DMS 273 (cell line): ENCODE measurements around the gene BAIAP3.

Source experiments
- DNase-seq: peaks from one replicate; lab custom pipeline; 2025; ENCODE audit not compliant: unreplicated experiment; lab: John Stamatoyannopoulos, UW

BAIAP3 gene

DNA sequence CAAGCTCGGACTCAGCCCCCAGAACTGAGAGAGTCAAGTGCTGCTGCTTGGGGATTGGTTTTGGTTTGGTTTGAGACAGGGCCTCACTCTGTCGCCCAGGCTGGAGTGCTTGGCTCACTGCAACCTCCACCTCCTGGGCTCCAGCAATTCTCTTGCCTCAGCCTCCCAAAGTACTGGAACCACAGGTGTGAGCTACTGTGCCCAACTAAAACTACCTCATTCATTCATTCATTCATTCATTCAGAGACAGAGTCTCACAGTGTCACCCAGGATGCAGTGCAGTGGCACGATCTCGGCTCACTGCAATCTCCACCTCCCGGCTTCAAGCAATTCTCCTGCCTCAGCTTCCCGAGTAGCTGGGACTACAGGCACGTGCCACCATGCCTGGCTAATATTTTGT is 56.3 kb downstream of the BAIAP3 start:
- DNase-seq: no peak

DNA sequence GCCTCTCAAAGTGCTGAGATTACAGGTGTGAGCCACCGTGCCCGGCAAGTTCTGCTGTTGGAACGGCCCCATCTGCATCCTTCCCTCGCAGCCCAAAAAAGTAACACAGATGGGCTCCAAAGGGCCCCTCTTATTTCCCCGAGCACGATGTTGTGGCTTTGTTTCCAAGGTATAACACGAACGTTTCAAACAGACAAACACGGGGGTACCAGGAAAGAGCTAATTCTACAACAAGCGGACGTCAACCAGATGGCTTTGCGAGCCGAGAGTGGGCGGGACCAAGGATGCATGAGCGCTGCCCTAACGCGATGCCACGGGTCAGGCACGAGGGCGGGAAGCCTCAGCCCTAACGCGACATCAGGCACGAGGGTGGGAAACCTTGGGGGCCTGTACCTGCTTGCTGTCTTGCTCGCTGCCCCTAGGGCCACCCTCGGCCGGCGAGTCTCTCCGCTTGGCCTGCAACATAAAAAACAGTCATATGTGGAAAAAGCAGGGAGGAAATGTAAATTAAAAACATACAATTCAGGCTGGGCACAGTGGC is 56.9 kb downstream of the BAIAP3 start:
- DNase-seq: no peak

DNA sequence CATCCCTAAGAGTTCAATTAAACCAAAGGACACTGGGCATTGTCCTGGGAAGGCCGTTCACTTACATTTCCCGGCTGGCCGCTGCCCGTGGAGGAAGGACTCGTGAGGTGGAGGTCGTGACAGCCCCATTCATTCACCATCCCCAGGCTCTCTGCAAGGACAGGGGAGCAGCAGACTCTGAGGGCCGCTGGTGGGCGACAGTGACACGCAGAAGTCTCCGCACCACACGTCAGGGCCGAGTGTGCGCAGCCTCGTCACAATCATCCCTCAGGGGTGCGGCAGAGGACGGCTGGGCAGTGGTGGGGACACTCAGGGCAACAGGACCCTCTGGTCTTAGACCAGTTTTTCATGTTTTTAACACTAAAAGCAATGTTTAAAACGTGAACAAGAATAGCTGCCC is 59.4 kb downstream of the BAIAP3 start:
- DNase-seq: no peak

DNA sequence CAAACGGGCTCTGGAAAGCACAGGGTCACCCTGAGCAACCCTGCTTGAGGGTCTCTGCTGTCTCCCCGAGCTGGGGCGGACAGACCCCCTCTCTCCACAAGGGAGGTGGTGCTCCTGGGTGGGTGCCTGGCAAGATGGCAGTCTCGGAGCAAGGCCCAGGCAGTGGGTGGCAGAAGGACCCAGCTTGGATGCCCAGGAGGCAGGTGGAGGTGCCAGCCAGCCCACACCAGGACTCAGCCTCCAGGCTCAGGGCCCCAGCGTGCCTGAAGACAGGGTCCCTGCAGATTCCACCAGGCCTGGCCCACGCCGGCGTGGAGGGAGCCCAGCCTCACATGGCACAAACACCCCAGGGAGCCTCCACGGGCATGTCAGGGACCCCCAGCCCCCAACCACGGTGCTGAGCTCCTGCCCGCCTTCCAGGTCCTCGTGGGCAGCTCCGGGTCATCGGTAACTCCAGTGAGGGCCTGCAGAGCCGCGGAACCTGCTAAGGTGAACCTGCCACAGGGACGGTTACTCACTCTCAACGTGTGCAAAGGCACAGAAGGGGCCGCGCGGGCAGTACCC is 60.2 kb downstream of the BAIAP3 start:
- DNase-seq: no peak

DNA sequence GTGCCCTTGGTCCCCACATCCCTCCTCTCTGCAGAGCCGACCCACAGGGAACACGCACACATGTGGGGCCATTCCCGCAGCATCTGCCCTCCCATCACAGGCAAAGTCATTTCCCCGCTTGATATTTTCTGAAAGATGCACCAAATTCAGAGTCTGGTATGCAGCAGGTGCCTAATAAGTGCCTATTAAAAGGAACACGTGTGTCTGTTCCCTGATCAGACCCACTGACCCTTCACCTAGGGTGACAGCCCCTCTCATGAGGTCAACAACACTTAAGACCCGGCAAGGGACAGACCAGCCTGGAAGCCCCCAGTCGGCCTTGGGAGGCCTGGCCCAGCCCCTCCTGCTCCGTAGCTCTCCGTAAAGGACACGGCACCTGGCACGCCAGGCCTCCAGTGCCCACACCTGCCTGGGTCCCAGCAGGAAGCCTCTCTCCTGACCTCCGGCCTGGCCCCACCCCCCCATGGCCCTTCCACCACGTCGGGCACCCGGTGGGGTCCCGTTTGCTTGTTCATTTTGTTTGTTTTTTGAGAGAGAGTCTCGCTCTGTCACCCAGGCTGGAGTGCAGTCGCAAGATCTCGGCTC is 61.0 kb downstream of the BAIAP3 start:
- no peak for DNase-seq

DNA sequence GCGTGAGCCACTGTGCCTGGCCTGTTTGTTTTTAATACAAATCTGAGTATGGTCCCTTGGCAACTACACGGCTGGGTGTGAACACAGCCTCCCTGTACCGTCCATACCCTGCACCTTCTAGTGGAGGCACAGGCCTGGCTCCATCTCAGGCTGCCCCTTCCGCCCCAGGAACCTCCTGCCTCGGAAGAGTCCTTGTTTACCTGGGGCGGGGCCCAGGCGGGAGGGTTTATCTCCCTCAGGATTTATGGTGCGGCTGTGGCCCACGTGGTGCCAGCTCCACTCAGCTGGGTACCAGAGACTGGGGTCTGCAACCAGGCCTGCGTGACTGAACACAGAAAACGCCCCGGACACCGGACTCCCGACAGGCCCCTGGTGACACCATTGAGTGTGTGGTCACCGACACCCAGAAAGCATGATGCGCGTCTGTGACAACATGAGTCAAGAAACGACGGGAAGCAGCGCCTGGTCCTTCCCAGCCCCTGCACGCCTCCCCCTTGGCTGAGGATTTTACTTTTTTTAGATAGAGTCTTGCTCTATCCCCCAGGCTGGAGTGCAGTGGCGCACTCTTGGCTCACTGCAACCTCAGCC is 62.1 kb downstream of the BAIAP3 start:
- DNase-seq: no peak

DNA sequence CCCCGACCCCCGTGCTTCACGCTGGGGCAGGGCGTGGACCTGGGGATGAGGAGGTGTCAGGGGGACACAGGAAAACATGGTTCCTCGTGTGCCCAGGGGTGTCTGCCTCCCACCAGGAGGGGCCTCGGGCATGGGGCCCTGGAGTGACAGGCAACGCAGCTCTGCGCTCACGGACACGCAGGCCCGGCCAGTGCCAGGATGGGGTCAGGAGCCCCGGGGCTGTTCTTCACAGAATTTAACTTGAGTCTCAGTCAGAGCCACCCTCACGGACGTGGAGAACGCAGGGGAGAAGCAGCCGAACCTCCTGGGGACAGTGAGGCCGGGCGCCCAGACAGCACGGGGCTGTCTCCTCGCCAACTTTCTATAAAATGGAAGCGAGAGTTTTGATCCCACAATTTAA is 64.3 kb downstream of the BAIAP3 start:
- no peak for DNase-seq

DNA sequence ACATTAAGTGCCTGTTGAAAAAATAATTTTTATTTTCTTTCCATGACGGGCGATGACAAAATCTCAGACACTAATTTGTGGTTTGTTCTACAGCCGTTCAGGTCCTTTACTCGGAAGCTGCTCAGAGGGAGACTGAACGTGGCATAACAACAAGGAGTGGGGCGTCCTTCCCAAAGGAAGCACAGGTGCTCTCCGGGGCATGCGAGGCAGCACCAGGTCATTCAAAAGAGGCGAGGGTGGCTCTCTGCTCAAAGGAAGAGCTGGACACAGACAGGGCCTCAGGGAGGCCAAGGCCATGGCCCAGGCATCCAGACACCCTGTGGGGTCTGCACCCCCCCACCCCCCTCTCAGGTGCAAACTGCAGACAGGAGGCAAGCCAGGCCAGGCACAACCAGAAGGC is 64.9 kb downstream of the BAIAP3 start:
- DNase-seq: no peak
